Astrocyte (in vitro differentiated cells and primary cell): ENCODE data around the gene PTPRN2.

Experiments used
- CTCF ChIP-seq: IDR thresholded peaks from 2 replicates; pipeline ENCODE4 v1.5.1; 2011; ENCODE audit warnings: low read depth, mild to moderate bottlenecking, inconsistent platforms, low read length, moderate library complexity; ENCODE audit not compliant: insufficient read depth
- EZH2 ChIP-seq: IDR thresholded peaks from 2 replicates; pipeline ENCODE4 v1.6.1; 2012; ENCODE audit warnings: mild to moderate bottlenecking, low read length, inconsistent platforms; ENCODE audit not compliant: insufficient read depth

GRCh38 chr7:157568106-157568769 is 1019.4 kb downstream of the PTPRN2 start:
- TF ChIP-seq CTCF (no peak), EZH2 (no peak)
